ENCODE measurements around the gene TLK1.
A peak's percentile ranks its signal among the peaks of the same experiment; 100 is the strongest.

TLK1 gene

DNA sequence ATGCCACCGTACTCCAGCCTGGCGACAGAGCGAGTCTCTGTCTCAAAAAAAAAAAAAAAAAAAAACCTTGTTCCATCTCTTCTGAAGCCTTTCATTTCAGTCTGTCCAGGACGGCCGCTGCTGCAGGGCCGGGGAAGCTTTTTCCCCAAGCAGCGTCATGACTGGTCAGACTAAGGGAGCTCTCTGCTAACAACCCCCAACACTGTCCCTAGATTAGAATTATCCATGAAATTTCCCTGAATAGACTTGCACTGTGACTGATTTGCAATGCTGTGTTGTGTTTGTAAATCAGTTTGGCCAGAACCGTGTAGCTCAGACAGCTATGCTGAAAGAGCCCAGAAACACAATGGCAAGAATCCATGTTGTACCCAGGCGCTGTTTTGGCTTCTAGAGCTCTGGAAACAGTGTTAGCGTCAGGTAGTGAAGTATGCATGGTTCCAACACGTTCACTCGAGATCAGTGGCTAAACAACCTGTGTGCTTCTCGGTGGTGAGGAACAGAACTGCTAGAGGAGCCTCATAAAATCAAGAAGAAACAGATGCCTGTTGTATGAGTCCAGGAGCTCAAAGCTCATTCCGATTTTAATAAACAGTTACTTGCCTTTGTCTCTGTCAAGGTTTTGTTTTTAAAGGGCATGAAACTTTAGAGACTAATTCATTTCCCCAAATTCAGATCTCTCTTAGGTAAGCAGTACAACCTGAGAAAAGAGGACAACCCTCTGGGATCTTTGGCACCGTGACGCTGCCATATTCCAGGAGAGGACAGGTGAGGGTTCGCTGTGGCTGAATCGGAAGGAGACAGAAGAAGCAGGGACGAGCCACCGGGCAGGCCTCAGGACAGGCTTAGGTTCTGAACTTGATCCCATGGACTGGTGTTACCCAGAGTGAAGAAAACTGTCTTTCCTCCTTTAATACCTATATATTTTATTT, 188.1 kb downstream of the TLK1 start:
- TF ChIP-seq CTCF (conservative IDR thresholded peaks at IDR 0.05): no peak
- peak overlapping the region; percentile 88 for H3K27ac ChIP-seq

- H3K27ac ChIP-seq: no peak overlapping the region
- no peak for TF ChIP-seq CTCF (conservative IDR thresholded peaks at IDR 0.05)
Observed at GRCh38 chr2:170971071-170971470, 189.6 kb downstream of the TLK1 start.

DNA sequence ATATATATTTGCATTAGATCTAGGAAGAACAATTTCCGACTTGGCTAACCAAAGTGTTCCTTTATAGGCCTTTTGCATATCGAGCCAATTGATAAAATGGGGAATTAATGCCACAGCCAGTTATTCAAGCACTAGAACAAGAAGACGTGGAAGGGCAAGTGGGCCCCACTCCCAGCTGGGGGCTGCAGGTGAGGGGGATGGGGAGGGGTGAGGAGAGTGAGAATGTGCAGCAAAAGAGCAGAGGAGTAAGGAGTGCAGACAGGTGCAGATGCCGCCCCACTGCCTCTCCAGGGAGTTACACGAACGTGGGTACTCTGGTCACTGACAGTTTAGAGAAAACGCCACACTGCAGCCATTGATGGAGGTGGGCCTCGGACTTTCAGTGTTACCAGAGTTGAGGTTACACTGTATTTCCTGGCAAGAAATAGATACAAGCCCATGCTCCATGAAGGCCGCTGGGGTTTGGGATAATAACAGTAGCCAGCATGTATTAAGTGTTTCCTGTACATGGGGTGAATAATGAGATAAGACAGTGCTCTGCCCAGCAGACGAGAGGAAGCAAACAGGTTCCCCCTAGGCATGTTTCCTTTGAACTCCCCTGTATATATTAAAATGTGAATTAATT, 190.7 kb downstream of the TLK1 start:
- no peak overlapping the region for H3K27ac ChIP-seq
- no peak for TF ChIP-seq CTCF (conservative IDR thresholded peaks at IDR 0.05)

DNA sequence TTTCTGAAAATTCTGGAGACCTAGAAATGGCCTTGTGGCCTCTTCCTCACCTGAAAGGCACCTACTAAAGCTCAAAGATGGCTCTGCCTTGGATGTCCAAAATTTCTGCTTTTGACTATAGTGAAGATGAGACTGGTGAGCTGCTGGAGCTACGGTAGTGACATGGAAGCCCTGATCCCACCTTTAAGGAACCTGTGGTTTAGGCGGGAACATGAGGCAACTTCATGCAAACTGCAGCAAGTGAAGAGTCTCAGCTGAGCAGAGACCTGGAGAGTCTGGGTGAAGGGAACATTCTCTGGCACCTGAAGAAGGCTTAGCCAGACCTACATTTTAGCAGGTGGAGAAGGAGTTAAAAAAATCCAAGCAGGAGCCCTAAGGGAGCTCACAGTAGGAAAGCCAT, 191.7 kb downstream of the TLK1 start:
- H3K27ac ChIP-seq: no peak overlapping the region
- TF ChIP-seq CTCF (conservative IDR thresholded peaks at IDR 0.05): no peak

GRCh38 chr2:170968205-170969003, 192.3 kb downstream of the TLK1 start:
- H3K27ac ChIP-seq: no peak overlapping the region
- TF ChIP-seq CTCF (conservative IDR thresholded peaks at IDR 0.05): no peak

- no peak for TF ChIP-seq CTCF (conservative IDR thresholded peaks at IDR 0.05)
- H3K27ac ChIP-seq: no peak overlapping the region
Observed at GRCh38 chr2:170967553-170967952, 193.1 kb downstream of the TLK1 start.
